ENCODE measurements around the gene UBE2N. TPM values are rescaled to one million over a fixed set of nuclear protein-coding genes. Genes with fewer than 3 reads are reported as not detected.
A peak's percentile ranks its signal among the peaks of the same experiment; 100 is the strongest.

The UBE2N gene
- total RNA-seq, 1 donor from 2014 or later: 86.3 TPM

GRCh38 chr12:93442411-93443340, 929 bp upstream of the UBE2N start:
- no peak for DNase-seq
- Histone ChIP-seq H3K27ac (replicated peaks) (peak overlapping the region; percentile 93), H3K36me3 (no peaks in the 10 kb centered on the region), H3K4me3 (peak overlapping the region; percentile 98), H3K4me1 (peaks cover 50% of the 10 kb centered on the region), H3K9me3 (replicated peaks) (no peaks in the 10 kb centered on the region), H3K27me3 (ENCODE audit: low read depth) (no peaks in the 10 kb centered on the region)
- TF ChIP-seq CTCF (IDR thresholded peaks at IDR 0.05; ENCODE audit: borderline replicate concordance): no peak
- intact Hi-C loops (cut with micrococcal nuclease): no loop called here

GRCh38 chr12:93441081-93441616, 598 bp downstream of the UBE2N start:
- DNase-seq: peak; percentile 33
- intact Hi-C loops (cut with micrococcal nuclease): no loop called here
- no peaks in the 10 kb centered on the region for H3K36me3 ChIP-seq

GRCh38 chr12:93440043-93440835, 1.5 kb downstream of the UBE2N start:
- intact Hi-C loops (cut with micrococcal nuclease): no loop called here
- Histone ChIP-seq H3K27me3 (ENCODE audit: low read depth) (no peaks in the 10 kb centered on the region), H3K4me1 (peaks cover 75% of the 10 kb centered on the region), H3K9me3 (replicated peaks) (no peaks in the 10 kb centered on the region), H3K27ac (replicated peaks) (no peak overlapping the region), H3K36me3 (no peaks in the 10 kb centered on the region), H3K4me3 (peak overlapping the region; percentile 98)
- no peak for DNase-seq
- TF ChIP-seq CTCF (IDR thresholded peaks at IDR 0.05; ENCODE audit: borderline replicate concordance): no peak

More at GRCh38 chr12:93441081-93441616, 598 bp downstream of the UBE2N start:
- TF ChIP-seq CTCF (IDR thresholded peaks at IDR 0.05; ENCODE audit: borderline replicate concordance): no peak
- Histone ChIP-seq H3K4me1 (peaks cover 66% of the 10 kb centered on the region), H3K27ac (replicated peaks) (peak overlapping the region; percentile 93), H3K9me3 (replicated peaks) (no peaks in the 10 kb centered on the region), H3K27me3 (ENCODE audit: low read depth) (no peaks in the 10 kb centered on the region), H3K4me3 (peak overlapping the region; percentile 98)

- no peak overlapping the region for H3K4me3 ChIP-seq
- intact Hi-C loops (cut with micrococcal nuclease): no loop called here
- H3K27me3 ChIP-seq (ENCODE audit: low read depth): no peaks in the 10 kb centered on the region
- H3K4me1 ChIP-seq: peaks cover 93% of the 10 kb centered on the region
- H3K27ac ChIP-seq (replicated peaks): peak overlapping the region; percentile 59
- no peak for TF ChIP-seq CTCF (IDR thresholded peaks at IDR 0.05; ENCODE audit: borderline replicate concordance)
- no peaks in the 10 kb centered on the region for H3K9me3 ChIP-seq (replicated peaks)
- no peak for DNase-seq
- H3K36me3 ChIP-seq: no peaks in the 10 kb centered on the region
Observed at GRCh38 chr12:93438266-93439050, 3.3 kb downstream of the UBE2N start.

Measured in left ventricle myocardium inferior (tissue), 1 donor.